Skeletal muscle cell (primary cell): Measurements from ENCODE around the gene EVI5L.
"Not testable (repeated sequence)": the region's sequence is repeated elsewhere in the genome, so short reads cannot be mapped to it uniquely, and the experiment has no call there.

Experiments used
- DNase-seq: peaks from one replicate; pipeline ENCODE4 v3.0.0-alpha.2; 2010; ENCODE audit warnings: low read depth
- H3K4me3 ChIP-seq: 2 replicates; pipeline ENCODE4 v1.5.1; 2011; ENCODE audit warnings: low read depth, mild to moderate bottlenecking, control low read depth, low read length, moderate library complexity

The EVI5L gene

DNA sequence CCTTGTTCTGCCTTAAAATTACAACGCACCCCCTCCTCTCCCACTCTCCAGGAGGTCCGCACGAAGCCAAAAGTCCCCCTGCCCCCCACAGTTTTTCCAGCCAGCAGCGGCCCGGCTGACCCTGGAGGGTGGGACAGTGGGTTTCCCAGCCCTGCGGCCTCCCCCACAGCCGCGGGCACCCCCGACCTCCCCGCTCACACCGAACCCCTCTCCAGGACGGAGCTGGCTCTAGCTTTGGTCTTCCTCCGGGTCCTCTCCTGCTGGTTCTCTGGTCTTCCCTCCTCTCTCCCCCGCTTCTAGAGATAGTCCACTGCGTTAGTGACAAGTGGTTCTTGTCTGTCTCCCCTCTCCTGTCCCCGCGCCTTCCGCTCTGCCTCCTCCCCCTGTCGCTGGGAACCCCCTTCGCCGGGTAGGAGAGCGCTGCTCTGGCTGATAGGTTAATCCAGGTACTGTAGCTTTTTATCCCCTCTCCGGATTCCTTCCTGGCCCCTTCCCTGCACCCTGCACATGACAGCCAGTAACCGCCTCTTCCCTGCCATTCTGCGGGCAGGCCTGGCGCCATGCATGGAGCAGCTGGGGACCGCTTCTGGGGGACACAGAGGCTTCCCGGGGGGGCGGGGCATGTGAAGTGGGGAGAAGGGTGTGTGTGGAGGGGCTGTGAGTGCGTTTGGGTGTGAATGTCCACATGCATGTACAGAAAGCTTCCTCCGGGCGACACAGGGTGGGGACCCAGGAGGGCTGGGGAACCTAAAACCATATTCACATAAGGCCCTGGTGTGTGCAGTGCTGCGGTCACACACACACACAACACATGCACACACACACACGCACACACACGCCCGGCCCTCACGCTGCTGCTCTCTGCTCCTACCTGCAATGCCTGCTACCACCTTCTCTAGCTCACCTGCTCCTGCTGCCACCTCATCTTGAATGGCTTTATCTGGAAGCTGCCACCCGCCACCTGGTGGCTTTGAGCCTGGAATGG, 27.0 kb downstream of the EVI5L start:
- no peak for DNase-seq

DNA sequence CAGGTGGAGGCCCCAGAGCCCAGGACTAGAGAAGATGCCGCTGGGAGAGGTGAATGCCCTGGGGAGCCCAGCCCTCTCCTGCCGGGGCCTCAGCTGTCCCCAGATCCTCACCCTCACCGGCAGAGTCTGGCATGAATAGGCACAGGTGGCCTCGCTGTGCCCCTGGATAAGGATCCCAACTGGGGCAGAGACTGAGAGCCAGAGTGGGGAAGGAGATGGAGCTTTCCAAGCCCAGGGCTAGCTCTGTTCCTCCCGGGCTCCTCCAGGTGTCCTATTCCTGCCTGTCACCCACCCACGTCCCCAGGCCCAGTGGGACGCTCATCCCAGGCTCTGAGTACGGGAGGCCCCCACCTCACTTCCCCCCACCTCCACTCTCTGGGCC, 27.7 kb downstream of the EVI5L start:
- no peak overlapping the region for H3K4me3 ChIP-seq
- DNase-seq, result no peak

More for the DNA sequence above, 27.0 kb downstream of the EVI5L start:
- no peak overlapping the region for H3K4me3 ChIP-seq

DNA sequence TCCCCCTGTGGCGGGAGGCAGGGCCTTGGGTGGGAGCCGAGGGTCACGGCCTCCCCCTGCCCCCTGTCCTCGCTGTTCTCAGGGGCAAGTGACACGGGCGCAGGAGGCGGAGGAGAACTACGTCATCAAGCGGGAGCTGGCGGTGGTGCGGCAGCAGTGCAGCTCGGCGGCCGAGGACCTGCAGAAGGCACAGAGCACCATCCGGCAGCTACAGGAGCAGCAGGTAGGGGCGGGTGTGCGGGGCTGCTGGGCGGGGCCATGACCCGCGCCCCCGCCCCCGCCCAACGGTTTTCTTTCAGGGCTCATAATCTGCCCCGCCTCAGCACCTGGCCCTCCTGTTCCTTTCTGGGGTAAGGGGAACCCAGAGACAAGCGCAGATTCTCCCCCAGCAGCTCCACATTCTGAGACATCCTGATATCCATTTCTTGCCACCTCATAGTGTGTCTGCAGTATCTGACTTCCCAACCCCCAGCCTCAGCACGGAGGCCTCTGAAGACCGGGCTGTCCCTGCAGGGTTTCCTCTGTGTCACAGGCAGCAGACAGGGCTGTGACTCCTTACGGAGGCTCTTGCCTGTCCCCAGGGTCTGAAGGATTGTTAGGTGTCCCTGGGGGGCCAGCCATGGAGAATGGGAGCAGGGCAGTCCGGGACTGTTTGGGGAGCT, 28.2 kb downstream of the EVI5L start:
- no peak overlapping the region for H3K4me3 ChIP-seq
- no peak for DNase-seq

DNA sequence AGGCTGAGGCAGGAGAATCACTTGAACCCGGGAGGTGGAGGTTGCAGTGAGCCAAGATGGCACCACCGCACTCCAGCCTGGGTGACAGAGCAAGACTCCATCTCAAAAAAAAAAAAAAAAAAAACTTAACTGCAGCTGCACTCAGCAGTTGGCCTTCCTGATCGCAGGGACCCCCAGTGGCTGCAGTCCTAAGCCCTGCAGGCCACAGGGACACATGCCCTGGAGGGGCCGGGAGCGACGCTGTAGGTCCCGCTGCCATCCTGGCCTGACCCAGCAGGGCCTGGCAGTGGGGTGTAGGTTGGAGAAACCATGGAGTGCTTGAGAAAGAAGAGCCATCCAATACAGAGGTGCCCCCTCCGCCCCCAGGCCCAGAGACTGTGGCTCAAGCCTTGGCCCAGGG, 29.1 kb downstream of the EVI5L start:
- DNase-seq, H3K4me3 ChIP-seq: not testable (repeated sequence)

DNA sequence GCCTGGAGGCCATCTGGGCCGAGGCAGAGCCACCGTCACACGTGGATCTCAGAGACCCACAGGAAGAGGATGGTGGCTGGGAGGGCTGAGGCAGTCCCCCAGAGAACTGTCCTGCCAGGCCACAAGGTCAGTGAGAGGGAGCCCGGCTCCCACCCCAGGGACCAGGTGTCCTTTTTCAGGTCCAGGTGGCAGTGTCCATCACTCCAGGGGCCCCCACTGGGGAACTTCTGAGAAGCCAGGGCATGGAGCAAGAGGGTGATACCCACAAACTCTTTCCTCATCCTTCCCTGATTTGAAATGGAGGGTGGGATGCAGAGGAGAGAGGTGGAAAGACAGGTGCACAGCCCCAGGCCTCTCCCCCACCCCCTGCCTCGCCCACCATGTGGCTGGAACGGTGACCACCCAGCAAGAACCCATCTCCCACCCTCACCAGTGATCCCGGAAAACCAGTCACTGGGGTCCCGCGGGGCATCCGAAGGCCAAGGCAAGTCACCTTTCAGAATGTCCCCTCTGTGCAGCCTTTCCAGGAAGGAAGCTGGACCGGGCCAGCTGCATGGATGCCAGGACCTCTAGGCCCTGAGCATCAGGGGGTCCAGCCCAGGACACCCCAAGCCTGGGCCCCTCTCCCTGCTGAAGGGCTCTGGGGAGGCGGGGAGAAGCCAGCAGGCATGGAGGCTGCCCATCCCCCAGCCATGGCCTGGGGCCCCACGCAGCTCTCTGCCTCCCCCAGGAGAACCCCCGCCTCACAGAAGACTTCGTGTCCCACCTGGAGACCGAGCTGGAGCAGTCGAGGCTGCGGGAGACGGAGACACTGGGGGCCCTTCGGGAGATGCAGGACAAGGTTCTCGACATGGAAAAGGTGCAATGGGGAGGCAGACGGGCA, 30.1 kb downstream of the EVI5L start:
- DNase-seq, result no peak
- no peak overlapping the region for H3K4me3 ChIP-seq

DNA sequence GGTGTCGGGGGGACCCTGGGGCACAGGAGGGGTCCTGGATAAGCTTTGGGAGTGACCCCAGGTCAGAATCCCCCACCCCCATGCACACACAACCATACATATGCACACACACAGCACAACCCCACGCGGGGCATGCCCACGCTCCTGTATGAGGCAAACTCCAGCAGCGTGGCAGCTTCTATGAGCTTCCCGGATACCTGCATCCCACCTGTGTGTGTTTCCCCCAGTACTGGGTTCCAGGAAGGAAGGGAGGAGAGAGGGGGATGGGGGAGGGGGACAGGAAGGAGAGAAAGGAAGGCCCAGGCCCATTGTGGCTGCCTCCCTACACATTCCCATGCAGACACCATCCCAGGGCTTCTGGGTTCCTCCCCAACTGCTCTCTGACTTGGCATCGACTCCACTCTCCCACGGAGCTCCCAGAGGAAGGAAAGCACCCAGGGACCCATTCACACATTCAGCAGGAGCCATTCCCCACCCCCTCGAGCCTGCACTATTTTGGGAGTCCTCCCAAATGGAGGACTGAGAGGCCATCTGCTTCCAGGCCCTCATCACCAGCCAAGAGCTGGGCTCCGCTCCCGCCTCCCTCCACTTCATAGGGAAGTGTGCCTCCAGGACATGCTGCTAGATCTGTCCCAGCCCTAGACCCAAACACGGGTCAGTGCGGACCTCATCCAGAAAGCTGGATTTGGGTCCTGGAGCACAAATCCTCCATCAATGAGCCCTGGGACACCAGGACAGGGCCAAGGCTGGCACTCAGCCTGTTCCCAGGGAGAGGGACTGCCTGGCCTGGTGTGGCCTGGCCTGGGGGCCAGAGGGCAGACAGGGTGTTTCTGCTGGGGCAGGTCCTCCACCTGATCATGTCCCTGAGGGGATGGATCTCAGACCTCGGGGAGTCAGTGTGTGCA, 30.9 kb downstream of the EVI5L start:
- no peak overlapping the region for H3K4me3 ChIP-seq
- no peak for DNase-seq

DNA sequence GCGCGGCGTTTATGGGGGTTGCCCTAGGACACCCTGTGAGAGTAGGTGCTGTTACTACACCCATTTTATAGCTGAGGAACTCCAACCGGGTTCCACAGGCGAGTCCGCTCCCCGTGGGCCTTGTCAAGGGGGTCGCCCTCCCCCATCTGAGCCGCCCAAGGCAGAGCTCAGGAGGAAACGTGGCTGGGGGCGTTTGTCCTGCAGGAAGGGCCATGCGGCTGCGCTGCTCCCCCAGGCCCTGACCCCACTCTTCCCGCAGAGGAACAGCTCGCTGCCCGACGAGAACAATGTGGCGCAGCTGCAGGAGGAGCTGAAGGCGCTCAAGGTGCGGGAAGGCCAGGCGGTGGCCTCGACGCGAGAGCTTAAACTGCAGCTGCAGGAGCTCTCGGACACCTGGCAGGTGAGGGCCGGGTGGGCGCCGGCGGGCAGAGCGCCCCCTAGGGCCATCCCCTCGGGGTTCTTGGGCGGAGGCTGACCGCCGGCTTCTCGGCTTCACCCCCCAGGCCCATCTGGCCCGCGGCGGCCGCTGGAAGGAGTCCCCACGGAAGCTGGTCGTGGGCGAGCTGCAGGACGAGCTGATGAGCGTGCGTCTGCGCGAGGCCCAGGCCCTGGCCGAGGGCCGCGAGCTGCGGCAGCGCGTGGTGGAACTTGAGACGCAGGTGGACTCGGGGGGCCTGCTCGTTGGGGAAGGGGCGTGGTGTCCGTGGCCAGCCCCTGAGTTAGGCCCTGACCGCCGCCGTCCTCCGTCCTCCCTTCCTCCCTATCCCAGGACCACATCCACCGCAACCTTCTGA, 31.8 kb downstream of the EVI5L start:
- H3K4me3 ChIP-seq, result peak overlapping the region; percentile 32
- DNase-seq, result no peak

DNA sequence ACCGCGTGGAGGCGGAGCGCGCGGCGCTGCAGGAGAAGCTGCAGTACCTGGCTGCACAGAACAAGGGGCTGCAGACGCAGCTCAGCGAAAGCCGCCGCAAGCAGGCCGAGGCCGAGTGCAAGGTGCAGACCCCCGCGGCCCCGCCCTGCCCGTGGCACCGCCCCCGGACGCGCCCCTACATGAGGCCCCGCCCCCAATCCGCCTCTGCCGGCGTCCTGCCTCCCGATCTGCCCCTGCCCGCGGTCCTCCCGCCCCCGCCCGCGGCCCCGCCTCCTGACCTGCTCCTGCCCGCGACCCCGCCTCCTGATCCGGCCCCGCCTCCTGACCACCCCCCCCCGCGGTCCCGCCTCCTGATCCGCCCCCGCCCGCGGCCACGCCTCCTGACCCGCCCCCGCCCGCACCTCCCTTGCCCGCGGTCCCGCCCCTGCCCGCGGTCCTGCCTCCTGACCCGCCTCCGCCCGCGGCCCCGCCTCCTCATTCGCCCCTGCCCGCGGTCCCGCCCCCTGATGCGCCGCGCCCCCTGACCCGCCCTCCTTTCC, 32.5 kb downstream of the EVI5L start:
- no peak for DNase-seq
- H3K4me3 ChIP-seq, result peak overlapping the region; percentile 32

DNA sequence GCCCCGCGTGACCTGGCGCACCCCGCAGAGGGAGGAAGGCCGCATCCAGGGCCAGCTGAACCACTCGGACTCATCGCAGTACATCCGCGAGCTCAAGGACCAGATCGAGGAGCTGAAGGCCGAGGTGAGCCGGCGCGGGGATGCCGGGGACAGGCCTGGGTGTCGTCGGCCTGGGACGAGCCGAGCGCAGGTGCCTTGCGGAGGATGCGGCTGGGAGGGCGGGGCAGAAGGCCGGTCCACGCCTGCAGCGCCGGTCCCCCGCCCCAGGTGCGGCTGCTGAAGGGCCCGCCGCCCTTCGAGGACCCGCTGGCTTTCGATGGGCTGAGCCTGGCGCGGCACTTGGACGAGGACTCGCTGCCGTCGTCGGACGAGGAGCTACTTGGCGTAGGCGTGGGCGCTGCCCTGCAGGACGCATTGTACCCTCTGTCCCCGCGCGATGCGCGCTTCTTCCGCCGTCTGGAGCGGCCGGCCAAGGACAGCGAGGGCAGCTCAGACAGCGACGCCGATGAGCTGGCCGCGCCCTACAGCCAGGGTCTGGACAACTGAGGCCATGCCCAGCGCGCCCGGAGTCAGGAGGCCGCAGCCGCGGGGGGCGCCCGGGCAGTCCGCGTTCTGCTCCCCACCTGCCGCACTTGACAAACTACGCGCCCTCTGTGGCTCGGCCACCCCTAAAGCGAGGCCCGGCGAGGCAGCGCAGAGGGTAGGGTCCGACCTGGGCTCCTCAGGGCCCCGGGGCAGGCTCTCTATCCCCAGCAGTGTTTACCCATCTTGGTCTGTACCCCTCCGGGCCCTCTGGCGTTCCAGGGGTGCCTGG, 33.3 kb downstream of the EVI5L start:
- DNase-seq, result no peak
- no peak overlapping the region for H3K4me3 ChIP-seq

DNA sequence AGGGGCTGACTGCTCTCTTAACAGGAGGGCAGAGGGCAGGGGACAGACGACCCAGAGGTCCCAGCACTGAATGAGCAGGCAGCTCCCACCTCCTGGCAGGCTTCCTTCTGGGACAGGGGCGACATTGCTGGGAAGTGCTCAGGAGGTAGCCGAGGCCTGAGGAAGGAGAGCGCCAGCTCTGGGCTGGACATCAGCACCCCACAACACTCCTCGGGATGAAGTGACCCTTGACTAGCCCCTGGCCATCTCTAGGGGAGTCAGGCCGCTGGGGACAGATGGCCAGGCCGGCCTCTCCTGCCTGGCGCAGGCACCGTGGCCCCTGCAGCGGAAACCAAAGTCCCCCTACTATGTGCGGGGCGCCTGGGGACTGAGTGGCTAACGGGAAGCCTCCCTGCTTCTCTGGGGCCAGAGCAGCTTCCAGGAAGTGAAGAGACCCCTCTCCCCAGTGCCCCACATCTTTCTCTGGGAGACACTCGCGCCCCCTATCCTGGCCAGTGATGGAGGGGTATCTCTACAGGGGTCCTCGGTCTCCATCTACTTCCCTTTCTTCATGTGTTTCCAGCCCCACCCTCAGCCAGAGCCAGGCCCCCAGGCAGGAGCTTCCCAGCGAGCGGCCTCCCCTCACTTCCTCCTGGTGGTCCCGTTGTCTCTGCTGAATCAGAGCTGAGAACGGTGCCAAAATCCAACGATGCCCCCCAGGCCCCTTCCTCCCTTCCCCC, 34.1 kb downstream of the EVI5L start:
- DNase-seq, result no peak
- H3K4me3 ChIP-seq, result no peak overlapping the region

DNA sequence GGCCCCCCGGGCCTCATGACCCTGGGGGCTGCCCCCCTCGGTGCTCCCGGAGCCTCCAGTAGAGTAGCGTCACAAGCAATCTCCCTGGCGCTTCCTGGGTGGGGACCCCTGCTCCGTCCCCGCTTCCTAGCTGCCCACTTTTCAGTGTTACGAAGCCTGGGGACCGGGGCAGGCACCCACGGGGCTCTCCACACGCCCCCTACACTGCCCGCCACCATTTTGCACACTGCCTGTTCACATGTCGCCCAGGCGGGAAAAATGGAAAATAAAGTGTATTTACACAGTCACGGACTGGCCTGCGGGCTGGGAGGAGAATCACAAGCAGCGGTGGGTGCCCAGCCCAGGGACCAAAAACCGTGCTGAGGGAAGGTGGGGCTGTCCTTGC, 34.7 kb downstream of the EVI5L start:
- DNase-seq, result no peak
- H3K4me3 ChIP-seq, result no peak overlapping the region

DNA sequence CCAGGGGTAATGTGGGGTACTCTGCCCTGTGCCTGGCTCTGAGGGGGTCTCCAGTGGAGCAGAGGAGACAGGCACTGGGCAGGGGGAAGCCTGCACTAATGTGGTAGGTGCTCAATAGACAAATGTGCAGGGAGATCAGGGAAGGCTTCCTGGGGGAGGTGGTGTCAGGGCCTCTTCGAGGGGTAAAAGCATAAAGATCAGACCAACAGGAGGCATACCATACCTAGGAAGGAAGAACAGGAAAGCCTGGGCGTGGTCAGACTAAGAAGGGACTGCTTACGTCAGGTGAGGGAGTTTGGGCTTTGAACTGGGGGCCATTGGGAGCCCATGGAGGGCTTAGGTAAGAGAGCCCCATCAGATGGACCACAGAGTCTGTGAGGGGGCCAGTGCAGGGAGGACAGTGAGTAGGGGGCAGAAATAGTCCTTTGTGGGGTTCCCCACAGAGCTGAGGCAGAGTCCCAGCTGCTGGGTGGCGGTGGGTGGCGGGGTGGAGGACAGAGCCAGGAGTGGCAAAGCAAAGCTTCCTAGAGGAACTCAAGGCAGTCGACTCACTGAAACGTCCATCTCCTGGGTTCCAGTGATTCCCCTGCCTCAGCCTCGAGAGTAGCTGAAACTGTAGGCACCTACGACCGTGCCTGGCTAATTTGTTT, 35.4 kb downstream of the EVI5L start:
- no peak for DNase-seq
- no peak overlapping the region for H3K4me3 ChIP-seq

DNA sequence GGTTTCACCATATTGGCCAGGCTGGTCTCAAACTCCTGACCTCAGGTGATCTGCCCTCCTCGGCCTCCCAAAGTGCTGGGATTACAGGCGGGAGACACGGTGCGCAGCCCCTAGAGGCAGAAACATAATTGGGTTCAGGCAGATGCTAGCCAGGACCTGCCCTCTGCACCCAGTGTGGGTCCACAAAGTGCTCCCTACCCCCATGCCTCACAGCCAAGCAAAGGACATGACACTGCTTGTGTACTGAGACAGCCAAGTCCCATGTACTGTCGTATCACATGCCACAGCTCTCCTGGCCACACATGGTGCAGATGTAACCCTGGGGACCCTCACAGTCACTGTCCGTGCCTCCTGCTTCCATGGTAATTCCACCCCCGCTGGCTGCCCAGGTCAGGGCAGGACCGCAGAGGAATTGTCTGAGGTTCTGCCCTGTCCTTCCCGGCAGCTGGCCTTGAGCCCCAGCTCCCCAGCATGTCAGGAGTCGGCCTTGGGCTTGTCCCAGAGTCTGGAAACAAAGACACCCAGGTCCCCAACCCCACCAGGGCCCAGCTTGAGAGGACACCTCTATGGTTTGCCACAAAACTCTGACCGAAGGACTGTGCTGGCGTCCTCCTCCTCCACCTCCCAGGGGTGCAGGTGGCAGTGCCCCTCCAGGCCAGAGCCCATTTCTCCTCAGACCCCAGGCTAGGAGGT, 36.5 kb downstream of the EVI5L start:
- DNase-seq, result no peak
- H3K4me3 ChIP-seq, result no peak overlapping the region

DNA sequence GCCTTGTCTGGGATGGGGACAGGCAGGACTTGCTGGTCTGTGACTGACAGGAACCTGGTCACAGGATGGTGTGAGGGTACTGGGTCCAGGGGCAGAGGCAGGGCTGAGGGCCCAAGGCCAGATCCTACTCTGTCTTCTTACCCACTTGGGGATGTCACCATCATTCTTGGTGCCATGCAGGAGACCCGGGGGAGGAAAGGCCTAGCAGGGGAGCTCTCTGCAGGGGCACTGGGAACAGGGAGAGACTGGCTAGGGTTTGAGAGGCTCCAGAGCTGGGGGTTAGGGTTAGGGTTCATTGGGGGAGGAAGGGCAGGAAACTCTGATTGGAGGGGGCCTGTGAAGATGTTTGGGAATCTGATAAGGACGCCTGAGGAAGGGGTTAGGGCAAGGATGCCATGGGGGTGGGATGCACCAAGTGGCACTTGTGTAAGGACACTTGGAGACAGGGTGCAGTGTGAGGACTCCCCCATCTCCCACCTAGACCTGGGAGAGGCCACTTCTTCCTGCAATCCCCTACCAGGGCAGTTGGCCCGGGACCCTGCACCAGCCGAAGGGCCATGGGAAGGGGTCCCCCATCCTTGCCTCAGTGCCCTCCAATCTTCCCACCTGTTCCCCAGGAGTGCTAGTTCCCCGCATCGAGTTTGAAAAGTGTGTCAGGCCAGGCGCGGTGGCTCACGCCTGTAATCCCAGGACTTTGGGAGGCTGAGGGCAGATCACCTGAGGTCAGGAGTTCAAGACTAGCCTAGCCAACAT, 37.2 kb downstream of the EVI5L start:
- no peak overlapping the region for H3K4me3 ChIP-seq
- no peak for DNase-seq

DNA sequence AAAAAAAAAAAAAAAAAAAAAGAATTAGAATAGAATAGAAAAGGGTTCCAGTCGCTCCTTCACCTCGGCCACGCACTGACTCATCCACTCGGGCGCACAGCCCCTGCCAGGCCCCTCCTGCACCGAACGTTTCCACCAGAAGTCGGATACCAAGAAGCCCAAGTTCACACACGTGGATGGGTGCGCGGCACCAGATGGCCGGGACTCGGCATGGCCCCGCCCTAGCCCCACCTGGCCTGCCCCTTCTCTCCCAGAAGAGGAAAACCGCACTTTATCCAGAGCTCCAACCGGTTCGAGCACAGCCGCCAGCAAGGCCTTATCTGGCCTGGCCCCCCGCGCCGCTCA, 38.3 kb downstream of the EVI5L start:
- H3K4me3 ChIP-seq, result no peak overlapping the region
- DNase-seq, result no peak
